ENCODE results near the gene SUV39H1. TPM values are rescaled to one million over a fixed set of nuclear protein-coding genes. Genes with fewer than 3 reads are reported as not detected.

Gene SUV39H1
- total and polyA plus RNA-seq, 2 of the 13 experiments (the other 11 are each of a cell fraction or from before 2014, with no cell fraction given) = 5.2 to 10.1 TPM

DNA sequence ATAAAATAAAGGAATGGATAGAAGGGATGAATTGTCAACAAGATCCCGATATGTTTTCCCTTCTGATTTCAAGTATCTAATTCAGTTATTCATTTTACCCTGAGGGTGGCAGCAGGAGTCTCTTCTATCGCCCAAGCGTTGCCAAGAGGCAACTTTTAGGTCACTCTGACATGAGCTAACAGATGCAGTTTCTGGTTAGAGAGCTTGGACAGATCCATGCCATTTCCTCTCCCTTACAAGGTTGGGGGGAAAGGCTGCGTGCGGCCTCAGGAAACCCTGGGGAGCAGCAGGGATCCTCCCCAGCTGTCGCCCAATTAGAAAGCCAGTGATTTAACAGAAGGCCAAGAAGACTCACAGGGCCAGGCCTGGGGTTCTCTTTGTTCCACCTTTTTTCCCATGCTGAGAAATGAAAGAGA is 48.2 kb upstream of the SUV39H1 start:
- BruUV-seq (replicated peaks) = no TSS peak
- ATAC-seq = peak; percentile 69
- TF ChIP-seq CEBPB (IDR thresholded peaks at IDR 0.05; ENCODE audit: borderline replicate concordance, low read depth, low read length) = no peak
- TF ChIP-seq CENPX (CRISPR knock-in tag; IDR thresholded peaks at IDR 0.05) = no peak
- TF ChIP-seq, protein P1, sequence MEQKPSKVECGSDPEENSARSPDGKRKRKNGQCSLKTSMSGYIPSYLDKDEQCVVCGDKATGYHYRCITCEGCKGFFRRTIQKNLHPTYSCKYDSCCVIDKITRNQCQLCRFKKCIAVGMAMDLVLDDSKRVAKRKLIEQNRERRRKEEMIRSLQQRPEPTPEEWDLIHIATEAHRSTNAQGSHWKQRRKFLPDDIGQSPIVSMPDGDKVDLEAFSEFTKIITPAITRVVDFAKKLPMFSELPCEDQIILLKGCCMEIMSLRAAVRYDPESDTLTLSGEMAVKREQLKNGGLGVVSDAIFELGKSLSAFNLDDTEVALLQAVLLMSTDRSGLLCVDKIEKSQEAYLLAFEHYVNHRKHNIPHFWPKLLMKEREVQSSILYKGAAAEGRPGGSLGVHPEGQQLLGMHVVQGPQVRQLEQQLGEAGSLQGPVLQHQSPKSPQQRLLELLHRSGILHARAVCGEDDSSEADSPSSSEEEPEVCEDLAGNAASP (CRISPR knock-in tag; IDR thresholded peaks at IDR 0.05; ENCODE audit: borderline replicate concordance) = no peak
- TF ChIP-seq, protein P2, sequence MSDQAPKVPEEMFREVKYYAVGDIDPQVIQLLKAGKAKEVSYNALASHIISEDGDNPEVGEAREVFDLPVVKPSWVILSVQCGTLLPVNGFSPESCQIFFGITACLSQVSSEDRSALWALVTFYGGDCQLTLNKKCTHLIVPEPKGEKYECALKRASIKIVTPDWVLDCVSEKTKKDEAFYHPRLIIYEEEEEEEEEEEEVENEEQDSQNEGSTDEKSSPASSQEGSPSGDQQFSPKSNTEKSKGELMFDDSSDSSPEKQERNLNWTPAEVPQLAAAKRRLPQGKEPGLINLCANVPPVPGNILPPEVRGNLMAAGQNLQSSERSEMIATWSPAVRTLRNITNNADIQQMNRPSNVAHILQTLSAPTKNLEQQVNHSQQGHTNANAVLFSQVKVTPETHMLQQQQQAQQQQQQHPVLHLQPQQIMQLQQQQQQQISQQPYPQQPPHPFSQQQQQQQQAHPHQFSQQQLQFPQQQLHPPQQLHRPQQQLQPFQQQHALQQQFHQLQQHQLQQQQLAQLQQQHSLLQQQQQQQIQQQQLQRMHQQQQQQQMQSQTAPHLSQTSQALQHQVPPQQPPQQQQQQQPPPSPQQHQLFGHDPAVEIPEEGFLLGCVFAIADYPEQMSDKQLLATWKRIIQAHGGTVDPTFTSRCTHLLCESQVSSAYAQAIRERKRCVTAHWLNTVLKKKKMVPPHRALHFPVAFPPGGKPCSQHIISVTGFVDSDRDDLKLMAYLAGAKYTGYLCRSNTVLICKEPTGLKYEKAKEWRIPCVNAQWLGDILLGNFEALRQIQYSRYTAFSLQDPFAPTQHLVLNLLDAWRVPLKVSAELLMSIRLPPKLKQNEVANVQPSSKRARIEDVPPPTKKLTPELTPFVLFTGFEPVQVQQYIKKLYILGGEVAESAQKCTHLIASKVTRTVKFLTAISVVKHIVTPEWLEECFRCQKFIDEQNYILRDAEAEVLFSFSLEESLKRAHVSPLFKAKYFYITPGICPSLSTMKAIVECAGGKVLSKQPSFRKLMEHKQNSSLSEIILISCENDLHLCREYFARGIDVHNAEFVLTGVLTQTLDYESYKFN (CRISPR knock-in tag; conservative IDR thresholded peaks at IDR 0.05) = no peak
- TF ChIP-seq ZNF496 (CRISPR knock-in tag; IDR thresholded peaks at IDR 0.05; ENCODE audit: insufficient replicate concordance) = no peak
- TF ChIP-seq ZFP62 (CRISPR knock-in tag; IDR thresholded peaks at IDR 0.05) = no peak
- TF ChIP-seq SMC3 (IDR thresholded peaks at IDR 0.05; ENCODE audit: low read length) = peak; percentile 44; the same call in 1 of the 2 replicates
- no peak for TF ChIP-seq ZNF564 (CRISPR knock-in tag; IDR thresholded peaks at IDR 0.05)
- peak; percentile 77 for TF ChIP-seq STAG1 (CRISPR knock-in tag; IDR thresholded peaks at IDR 0.05)
- TF ChIP-seq CTCF (CRISPR knock-in tag; IDR thresholded peaks at IDR 0.05) = peak; percentile 63
- 0 out of 2 replicates have a peak, but pooled peaks have one; percentile 25 for TF ChIP-seq ARID3A (IDR thresholded peaks at IDR 0.05; ENCODE audit: low read depth, low read length)
- no peak for TF ChIP-seq ZSCAN30 (CRISPR knock-in tag; IDR thresholded peaks at IDR 0.05)
- DNase-seq (ENCODE audit: low spot score) = peak; percentile 28
- no peaks in the 10 kb centered on the region for H3K79me2 ChIP-seq (ENCODE audit: insufficient read depth, low read length)
- FAIRE-seq = peak; percentile 64
- ChIA-PET CTCF (ENCODE audit: low intra/inter-chr PET ratio, low total read pairs) (interaction anchor here (1.4 kb wide), 1 partner anchor 185 kb away, joined by 3 read pairs; no protein-coding TSS in a partner anchor), POLR2A (interaction anchor here (1.0 to 1.7 kb wide), 2 partner anchors 28 to 65 kb away, joined by 3 to 7 read pairs; no protein-coding TSS in a partner anchor)
- 3% methylated on average over 3 of the region's 6 CpGs for WGBS (ENCODE audit: low lambda C conversion rate)
- H4K20me1 ChIP-seq (ENCODE audit: insufficient read depth, low read length) = no peaks in the 10 kb centered on the region
- H3K27me3 ChIP-seq (ENCODE audit: control insufficient read depth in 1 of 2, insufficient read depth in 2 of 2, low read length in 2 of 2) = 0 out of 5 replicates have a peak, but pooled peaks cover 0 to 3% of the 10 kb centered on the region in 2 experiments
- H3K9ac ChIP-seq (ENCODE audit: insufficient read depth, low read depth, low read length) = no peak overlapping the region
- intact Hi-C loops (cut with micrococcal nuclease; ENCODE audit: unreplicated experiment) = loop anchor here (5.0 kb wide), 1 partner anchor 269 kb away; the partner anchor contains the start of gene PIM2
- H3K9me3 ChIP-seq (ENCODE audit: low read length) = no peaks in the 10 kb centered on the region
- no peaks in the 10 kb centered on the region for H3K4me1 ChIP-seq (ENCODE audit: insufficient read depth, low read length)
- H3K4me3 ChIP-seq (replicated peaks in 1 of 3; ENCODE audit: insufficient read depth in 1 of 3, low read depth in 2 of 3, low read length in 3 of 3) = no peak overlapping the region
- in situ Hi-C loops (cut with HindIII; ENCODE audit: extremely low pct_ligation_motif_present, low pct_unique_long_range_greater_than_20kb) = no loop called here
- no peak overlapping the region for H3K4me2 ChIP-seq (ENCODE audit: low read depth, low read length)
- no peak overlapping the region for H2AFZ ChIP-seq (ENCODE audit: low read length)
- H3K27ac ChIP-seq (ENCODE audit: extremely low read length, insufficient read depth, low read length) = no peak overlapping the region
- H3K36me3 ChIP-seq (replicated peaks in 1 of 2; ENCODE audit: control insufficient read depth in 1 of 2, insufficient read depth in 2 of 2, low read length in 2 of 2) = no peaks in the 10 kb centered on the region
